ENCODE results near the gene SLAIN2. TPM values are rescaled to one million over a fixed set of nuclear protein-coding genes. Genes with fewer than 3 reads are reported as not detected.
"Not testable (repeated sequence)": the region's sequence is repeated elsewhere in the genome, so short reads cannot be mapped to it uniquely, and the experiment has no call there.

SLAIN2 gene
- total RNA-seq, 1 donor from 2014 or later: 62.1 TPM

DNA sequence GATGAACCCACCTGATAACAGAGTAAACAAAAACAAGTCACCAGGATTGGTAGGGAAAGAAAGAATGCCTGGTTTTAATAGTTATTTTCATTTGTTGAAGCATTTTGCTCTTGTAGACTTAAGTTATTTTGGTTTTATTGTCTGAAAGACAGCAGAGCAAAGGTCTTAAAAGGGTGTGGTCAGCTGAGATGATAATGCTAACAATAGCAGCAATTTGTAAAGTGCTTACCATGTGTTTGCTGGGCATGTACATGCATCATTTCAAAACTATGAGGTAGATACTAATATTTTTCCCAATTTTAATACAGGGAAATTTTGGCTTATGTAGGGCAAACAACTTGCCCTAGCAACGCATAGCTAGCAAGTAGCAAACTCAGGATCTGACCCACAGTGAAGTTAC lies 95.0 kb downstream of the SLAIN2 start:
- peaks cover 1% of the 10 kb centered on the region for H3K27me3 Mint-ChIP-seq
- ChIA-PET POLR2A (no interaction called here), CTCF (no interaction called here)
- TF ChIP-seq, protein P1, sequence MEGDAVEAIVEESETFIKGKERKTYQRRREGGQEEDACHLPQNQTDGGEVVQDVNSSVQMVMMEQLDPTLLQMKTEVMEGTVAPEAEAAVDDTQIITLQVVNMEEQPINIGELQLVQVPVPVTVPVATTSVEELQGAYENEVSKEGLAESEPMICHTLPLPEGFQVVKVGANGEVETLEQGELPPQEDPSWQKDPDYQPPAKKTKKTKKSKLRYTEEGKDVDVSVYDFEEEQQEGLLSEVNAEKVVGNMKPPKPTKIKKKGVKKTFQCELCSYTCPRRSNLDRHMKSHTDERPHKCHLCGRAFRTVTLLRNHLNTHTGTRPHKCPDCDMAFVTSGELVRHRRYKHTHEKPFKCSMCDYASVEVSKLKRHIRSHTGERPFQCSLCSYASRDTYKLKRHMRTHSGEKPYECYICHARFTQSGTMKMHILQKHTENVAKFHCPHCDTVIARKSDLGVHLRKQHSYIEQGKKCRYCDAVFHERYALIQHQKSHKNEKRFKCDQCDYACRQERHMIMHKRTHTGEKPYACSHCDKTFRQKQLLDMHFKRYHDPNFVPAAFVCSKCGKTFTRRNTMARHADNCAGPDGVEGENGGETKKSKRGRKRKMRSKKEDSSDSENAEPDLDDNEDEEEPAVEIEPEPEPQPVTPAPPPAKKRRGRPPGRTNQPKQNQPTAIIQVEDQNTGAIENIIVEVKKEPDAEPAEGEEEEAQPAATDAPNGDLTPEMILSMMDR (IDR thresholded peaks at IDR 0.05): no peak
- no peaks in the 10 kb centered on the region for H3K4me1 Mint-ChIP-seq
- no peak overlapping the region for H3K4me3 Mint-ChIP-seq
- DNase-seq (no peak), ATAC-seq (ENCODE audit: low read depth) (no peak)
- peaks cover 5% of the 10 kb centered on the region for H3K9me3 Mint-ChIP-seq
- H3K27ac Mint-ChIP-seq: no peak overlapping the region
- intact Hi-C loops (cut with micrococcal nuclease): no loop called here
- H3K36me3 Mint-ChIP-seq (ENCODE audit: low read depth): no peaks in the 10 kb centered on the region

DNA sequence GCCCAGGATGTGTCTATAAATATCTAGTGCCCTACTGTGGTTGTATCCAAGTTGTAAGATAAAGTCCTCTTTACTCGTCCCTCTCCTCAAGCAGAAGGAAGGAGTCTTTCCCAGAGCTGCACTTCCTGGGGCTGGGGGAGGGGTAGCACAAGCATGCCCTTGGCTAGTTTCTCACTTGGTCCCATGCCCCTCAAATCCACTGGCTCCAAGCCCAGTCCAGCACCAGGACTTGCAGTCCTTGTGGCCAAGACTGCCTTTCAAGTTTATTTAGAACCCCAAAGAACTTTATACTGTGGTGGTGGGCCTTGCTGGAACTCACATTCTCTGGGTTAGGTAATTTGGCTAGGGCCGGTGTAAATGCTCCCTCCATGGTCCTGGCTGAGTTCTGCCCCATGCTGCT lies 98.7 kb downstream of the SLAIN2 start:
- ChIA-PET POLR2A (no interaction called here), CTCF (no interaction called here)
- Mint-ChIP-seq H3K9me3 (peaks cover 5% of the 10 kb centered on the region), H3K27ac (no peak overlapping the region), H3K36me3 (ENCODE audit: low read depth) (no peaks in the 10 kb centered on the region), H3K4me1 (no peaks in the 10 kb centered on the region), H3K27me3 (peaks cover 1% of the 10 kb centered on the region), H3K4me3 (no peak overlapping the region)
- intact Hi-C loops (cut with micrococcal nuclease): no loop called here
- no peak for ATAC-seq (ENCODE audit: low read depth)
- DNase-seq: no peak
- TF ChIP-seq, protein P1 (IDR thresholded peaks at IDR 0.05): no peak

DNA sequence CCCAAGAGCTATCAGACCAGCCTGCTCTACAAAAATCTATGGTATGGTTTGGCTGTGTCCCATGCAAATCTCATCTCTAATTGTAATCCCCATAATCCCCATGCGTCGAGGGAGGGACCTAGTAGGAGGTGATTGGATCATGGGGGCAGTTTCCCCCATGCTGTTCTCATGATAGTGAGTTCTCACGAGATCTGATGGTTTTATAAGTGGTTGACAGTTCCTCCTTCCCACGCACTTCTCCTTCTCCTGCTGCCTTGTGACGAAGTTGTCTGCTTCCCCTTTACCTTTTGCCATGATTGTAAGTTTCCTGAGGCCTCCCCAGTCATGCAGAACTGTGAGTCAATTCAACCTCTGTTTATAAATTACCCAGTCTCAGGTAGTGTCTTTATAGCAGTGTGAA lies 99.6 kb downstream of the SLAIN2 start:
- POLR2A ChIA-PET; H3K27me3 Mint-ChIP-seq; DNase-seq; intact Hi-C loops (cut with micrococcal nuclease); H3K4me1 Mint-ChIP-seq; H3K36me3 Mint-ChIP-seq (ENCODE audit: low read depth); H3K9me3 Mint-ChIP-seq; H3K4me3 Mint-ChIP-seq; H3K27ac Mint-ChIP-seq; ATAC-seq (ENCODE audit: low read depth): not testable (repeated sequence)
- CTCF ChIA-PET: interaction anchor here (1.4 kb wide), 1 partner anchor 527 kb away, joined by 3 read pairs; no protein-coding TSS in a partner anchor

DNA sequence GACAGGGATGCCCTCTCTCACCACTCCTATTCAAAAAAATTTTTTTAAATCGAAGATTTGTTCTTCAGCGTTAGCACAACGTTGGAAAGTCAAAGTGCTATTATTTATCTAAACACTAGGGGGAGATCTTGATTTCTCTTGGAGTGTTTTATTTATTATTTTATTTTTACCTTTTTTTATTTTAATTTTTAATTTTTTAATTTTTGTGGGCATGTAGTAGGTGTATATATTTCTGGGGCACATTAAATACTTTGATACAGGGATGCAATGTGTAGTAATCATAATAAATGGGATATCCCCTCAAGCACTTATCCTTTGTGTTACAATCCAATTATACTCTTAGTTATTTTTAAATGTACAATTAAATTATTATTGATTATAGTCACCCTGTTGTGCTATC lies 104.4 kb downstream of the SLAIN2 start:
- intact Hi-C loops (cut with micrococcal nuclease): no loop called here
- Mint-ChIP-seq H3K27me3 (peaks cover 2% of the 10 kb centered on the region), H3K4me3 (no peak overlapping the region), H3K27ac (no peak overlapping the region), H3K36me3 (ENCODE audit: low read depth) (no peaks in the 10 kb centered on the region), H3K9me3 (peaks cover 5% of the 10 kb centered on the region), H3K4me1 (no peaks in the 10 kb centered on the region)
- DNase-seq (no peak), ATAC-seq (ENCODE audit: low read depth) (no peak)
- TF ChIP-seq, protein P1 (IDR thresholded peaks at IDR 0.05): no peak
- ChIA-PET POLR2A (no interaction called here), CTCF (no interaction called here)

DNA sequence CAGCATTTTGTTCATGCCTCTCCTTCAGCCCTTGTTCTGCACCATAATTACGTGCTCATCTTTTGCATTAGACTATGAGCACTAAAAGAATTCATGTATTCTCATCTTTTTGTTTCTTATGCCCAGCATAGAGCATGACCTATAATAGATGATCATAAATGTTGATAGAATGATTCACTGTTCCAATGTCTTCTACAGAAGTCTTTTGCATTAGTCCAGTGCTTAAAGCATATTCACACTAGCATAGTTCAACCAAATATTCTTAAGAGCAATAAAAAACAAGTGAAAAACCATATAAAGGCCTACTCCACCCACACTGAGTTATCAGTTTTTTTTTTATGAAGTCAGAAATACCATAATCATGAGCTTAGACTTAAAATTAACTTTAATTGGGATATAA lies 105.3 kb downstream of the SLAIN2 start:
- H3K4me1 Mint-ChIP-seq: no peaks in the 10 kb centered on the region
- no peaks in the 10 kb centered on the region for H3K9me3 Mint-ChIP-seq
- TF ChIP-seq, protein P1 (IDR thresholded peaks at IDR 0.05): no peak
- no peak for ATAC-seq (ENCODE audit: low read depth)
- no peaks in the 10 kb centered on the region for H3K36me3 Mint-ChIP-seq (ENCODE audit: low read depth)
- POLR2A ChIA-PET: no interaction called here
- intact Hi-C loops (cut with micrococcal nuclease): no loop called here
- no peak overlapping the region for H3K4me3 Mint-ChIP-seq
- H3K27ac Mint-ChIP-seq: no peak overlapping the region
- CTCF ChIA-PET: interaction anchor here (0.6 to 1.3 kb wide), 2 partner anchors 36 to 516 kb away, joined by 3 to 4 read pairs; no protein-coding TSS in a partner anchor
- H3K27me3 Mint-ChIP-seq: peaks cover 2% of the 10 kb centered on the region
- no peak for DNase-seq

DNA sequence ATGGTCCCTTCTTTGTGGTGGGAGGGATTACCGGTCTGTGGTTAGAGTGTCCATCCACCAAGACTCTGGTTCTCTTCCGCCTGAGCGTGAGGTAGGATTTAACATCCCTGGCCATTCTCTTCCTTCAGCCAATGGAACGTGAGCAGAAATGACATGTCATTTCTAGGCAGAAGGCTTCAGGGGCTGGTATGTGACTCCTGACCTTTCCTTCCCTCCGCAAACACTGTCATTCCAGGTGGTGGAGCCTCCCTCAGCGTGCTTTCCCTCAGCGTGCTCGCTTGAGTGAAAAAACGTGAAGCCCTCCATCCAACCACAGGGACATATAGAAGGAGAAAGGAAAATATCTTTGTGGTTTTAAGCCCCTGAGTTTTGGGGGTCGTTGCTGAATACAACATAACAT lies 107.8 kb downstream of the SLAIN2 start:
- Mint-ChIP-seq H3K36me3 (ENCODE audit: low read depth) (no peaks in the 10 kb centered on the region), H3K4me3 (no peak overlapping the region), H3K4me1 (no peaks in the 10 kb centered on the region), H3K9me3 (no peaks in the 10 kb centered on the region), H3K27me3 (peaks cover 2% of the 10 kb centered on the region), H3K27ac (no peak overlapping the region)
- no peak for DNase-seq
- intact Hi-C loops (cut with micrococcal nuclease): no loop called here
- ChIA-PET CTCF (no interaction called here), POLR2A (no interaction called here)
- TF ChIP-seq, protein P1 (IDR thresholded peaks at IDR 0.05): no peak
- ATAC-seq (ENCODE audit: low read depth): no peak

Measured in activated B cell treated with CpG ODN at 0.5 μM for 24 hours (primary cell).